HG03442 (cell line): ENCODE measurements around the gene AGPAT3.
"Not testable (repeated sequence)": the region's sequence is repeated elsewhere in the genome, so short reads cannot be mapped to it uniquely, and the experiment has no call there.

Source experiments
- ATAC-seq: cut with Tn5 transposase; IDR thresholded peaks from one replicate; pipeline ENCODE4 v1.9.1; 2021; ENCODE audit warnings: mild to moderate bottlenecking, moderate library complexity; ENCODE audit not compliant: unreplicated experiment

Gene AGPAT3

DNA sequence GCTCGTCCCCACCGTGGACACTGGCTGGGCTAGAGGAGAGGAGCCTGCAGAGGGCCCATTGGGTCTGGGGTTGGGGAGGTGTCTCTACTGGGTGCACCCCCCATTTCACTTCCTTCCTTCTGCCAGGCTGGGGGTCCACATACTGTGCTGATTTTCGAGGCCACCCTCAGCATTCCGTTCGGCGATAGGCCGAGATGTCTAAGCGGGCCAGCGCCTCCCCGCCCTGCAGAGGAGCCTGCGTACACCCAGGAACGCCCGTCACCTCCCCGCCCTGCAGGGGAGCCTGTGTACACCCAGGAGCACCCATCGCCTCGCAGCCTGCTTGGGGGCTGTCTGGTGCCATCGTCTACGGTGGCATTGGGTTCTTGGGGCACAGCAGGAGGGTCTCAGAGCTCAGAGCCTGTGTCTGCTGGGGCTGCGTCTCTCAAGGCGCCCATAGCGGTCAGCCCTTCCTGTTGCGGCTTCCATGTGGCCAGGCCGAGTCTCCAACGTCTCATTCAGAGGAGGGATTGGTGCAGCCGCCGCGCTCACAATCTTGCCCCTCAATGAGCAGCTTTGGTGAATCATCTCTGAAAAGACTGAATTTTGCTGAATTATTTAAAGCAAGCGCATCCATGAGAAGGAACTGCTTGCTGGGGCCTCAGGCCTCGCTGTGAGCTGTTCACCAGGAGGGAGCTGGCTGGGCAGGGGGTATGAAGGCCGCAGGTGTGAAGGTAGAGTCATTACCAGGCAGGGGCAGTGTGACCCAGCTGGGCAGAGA is 30.7 kb upstream of the AGPAT3 start:
- ATAC-seq: no peak

DNA sequence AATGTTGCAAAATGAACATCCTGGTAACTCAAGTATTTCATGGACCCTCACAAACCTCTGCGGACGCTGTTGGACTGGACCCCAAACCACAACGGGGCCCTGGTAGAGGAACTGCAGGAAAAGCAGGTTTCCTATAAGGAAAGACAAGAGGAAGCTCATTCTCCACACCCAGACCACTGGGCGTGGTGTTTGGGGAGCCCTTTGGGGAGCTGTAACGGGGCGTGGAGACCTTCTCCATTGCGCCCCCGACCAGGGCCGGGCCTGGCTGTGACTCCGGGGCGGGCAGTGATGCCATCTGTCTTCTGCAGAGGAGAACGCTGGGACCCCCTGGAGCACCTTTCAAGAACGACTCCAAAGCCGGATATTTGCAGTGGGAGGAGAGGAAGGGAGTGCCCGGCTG is 30.0 kb upstream of the AGPAT3 start:
- ATAC-seq: no peak

DNA sequence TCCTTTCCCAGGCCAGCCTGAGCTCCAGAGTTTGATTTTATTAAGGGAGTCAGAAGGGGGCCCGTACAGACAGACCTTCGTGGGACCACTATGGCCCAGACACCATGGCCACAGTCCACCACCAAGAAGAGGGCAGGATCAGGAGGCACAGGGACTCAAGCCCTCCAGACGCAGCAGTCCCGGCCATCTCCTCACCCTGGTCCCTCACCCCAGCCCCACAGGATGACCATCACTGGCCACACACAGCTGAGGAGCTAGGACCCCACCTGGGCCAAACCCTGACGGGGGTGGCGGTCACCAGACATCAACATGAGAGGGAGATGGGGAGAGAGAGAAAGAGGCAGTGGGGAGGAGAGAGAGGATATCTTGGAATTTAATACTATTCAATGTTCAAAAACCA is 29.2 kb upstream of the AGPAT3 start:
- ATAC-seq: no peak

DNA sequence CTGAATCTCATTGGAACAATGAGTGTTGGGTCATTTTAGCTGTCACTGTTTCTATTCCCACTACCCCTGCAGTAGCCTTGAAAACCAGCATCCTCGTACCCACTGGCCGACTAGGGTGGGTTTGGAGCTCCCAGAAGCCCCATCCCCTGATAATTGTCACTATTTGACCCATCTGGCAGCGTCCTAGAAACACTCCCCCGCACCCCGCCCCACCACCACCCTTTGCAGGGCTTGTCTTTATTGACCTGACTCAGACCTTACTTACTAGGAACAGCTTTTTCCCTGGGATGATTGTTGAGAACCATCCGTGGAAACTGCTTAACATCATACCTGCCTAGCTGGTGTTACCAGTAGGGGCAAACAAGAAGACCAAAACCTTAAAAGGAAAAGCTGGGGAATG is 28.4 kb upstream of the AGPAT3 start:
- ATAC-seq: no peak

DNA sequence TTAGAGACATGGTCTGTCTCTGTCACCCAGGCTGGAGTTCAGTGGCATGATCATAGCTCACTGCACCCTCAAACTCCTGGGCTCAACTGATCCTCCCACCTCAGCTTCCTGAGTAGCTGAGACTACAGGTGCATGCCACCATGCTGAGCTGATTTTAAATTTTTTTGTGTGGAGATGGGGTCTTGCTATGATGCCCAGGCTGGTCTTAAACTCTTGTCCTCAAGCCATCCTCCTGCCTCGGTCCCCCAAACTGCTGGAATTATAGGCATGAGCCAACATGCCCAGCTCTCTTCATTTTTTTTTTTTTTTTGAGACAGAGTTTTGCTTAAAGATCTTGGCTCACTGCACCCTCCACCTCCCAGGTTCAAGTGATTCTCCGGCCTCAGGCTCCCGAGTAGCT is 24.8 kb upstream of the AGPAT3 start:
- ATAC-seq: no peak

DNA sequence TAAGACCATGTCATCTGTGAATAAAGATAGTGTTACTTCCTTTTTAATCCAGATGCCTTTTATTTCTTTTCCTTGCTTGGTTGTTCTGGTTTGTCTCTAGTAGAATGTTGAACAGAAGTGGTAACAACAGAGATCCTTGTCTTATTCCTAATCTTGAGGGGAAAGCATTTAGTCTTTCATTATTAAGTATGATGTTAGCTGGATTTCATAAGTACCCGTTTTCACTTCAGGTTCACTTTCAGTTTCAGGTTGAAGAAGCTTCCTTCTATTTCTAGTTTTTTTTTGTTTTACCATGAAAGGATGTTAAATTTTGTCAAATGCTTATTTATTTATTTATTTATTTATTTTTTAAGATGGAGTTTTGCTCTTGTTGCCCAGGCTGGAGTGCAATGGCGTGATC is 22.3 kb upstream of the AGPAT3 start:
- ATAC-seq: no peak

DNA sequence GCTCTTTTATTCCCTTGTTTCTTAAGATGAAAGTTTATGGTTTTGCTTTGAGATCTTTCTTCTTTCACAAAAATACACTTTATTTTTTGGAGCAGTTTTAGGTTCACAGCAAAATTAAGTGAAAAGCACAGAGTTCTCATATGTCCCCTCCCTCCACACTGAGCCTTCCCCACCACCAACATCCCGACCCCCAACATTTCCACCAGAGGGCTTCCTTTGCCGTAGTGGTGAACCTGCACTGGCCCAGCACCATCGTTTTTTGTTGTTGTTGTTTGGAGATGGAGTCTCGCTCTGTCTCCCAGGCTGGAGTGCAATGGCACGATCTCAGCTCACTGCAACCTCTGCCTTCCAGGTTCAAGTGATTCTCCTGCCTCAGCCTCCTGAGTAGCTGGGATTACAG is 20.1 kb upstream of the AGPAT3 start:
- ATAC-seq: not testable (repeated sequence)

DNA sequence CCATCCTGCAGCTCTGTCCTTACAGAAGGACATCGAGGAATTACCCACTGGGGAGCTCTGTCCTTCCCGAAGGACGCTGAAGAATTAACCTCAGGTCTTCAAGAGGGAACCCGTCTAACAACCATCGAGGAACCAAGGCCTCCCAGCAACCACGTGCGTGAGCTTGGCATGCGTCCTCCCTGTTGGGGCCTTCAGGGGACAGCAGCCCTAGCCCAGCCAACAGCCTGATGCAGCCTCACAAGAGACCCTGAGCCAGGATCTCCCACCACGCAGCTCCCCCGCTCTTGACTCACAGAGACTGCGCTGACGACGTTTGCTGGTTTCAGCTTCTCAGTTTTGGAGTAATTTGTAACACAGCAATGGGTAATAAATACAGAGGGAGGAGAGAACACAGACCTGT is 19.6 kb upstream of the AGPAT3 start:
- no peak for ATAC-seq

DNA sequence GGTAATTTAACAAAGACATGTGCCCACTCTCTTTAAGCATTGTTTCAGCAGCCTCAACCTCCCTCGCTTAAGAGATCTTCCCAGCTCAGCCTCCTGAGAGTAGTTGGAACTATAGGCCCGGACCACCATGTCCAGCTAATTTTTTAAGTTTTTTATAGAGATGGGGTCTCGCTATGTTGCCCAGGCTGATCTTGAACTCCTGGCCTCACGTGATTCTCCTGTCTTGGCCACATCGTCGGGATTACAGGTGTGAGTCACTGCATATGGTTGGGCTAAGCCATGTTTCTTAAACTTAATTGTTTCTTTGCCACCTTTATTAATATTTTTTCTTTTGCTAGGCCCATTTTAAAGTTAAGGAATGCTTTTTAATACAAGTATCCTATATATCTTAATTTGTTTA is 18.6 kb upstream of the AGPAT3 start:
- no peak for ATAC-seq

DNA sequence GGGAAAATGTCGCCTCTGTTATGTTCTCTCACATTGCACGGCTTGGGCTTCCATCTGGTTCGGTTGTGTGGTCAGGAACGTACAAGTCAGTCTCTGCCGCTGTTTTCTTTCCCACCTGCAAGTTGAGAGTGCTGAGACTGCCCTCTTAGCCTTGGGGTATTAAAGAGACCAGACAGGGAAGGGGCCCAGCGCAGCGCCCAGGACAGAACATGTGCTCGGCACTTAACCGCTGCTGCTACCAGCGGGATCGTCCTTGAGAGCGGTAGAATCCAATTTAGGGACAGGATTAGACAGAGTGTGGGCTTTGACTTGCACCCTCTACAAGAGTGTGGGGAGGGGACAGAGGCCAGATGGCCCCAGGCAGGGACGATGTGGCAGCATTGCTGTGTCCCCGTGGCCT is 17.7 kb upstream of the AGPAT3 start:
- no peak for ATAC-seq

DNA sequence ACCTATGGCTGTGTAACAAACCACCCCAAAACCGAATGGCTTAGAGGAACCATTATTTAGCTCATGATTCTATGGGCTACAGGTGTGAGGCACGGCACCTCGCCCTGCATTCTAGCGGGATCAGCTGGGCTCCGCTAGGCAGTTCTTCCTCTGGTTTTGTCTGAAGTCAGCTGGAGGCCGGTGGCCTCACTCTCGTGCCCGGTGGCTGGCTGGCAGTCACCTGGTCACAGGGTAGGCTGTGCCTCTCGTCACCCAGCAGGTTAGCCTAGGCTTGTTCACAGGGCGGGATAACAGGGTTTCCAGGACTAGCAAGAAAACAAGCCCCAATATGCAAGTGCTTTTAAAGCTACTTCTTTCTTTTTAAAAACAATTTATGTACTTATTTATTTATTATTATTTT is 16.3 kb upstream of the AGPAT3 start:
- ATAC-seq: no peak

DNA sequence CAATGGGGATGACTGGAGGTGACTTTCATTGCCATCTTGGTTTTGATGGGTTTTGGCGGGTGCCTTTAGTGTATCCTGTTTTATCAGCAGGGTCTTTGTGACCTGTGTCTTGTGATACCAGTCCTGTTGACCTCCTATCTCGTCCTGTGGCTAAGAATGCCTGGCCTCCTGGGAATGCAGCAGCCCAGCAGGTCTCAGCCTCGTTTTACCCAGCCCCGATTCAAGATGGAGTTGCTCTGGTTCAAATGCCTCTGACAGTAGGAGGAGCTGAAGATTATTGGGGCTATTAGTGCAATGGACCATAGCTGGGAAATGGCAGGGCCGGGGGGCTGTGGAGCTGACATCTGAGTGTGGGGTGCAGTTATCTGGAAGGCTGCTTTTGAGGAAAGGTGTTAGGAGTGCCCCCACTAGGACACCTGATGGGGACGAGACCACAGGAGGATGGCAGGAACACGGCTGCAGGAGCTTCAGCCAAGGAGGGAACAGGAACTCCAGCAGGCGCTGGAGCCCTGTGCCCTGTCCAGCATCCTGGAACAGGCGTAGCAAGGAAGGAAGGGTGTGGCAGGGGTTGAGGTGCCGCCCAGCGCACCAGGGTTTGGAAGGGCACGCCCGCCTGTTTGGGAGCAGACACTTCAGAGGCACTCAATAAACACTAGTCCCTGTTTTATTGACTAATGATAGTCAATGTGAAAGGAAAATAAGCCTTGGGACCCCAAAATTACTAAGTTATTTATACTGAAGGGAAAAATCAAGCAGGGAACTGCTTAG is 15.3 kb upstream of the AGPAT3 start:
- no peak for ATAC-seq

DNA sequence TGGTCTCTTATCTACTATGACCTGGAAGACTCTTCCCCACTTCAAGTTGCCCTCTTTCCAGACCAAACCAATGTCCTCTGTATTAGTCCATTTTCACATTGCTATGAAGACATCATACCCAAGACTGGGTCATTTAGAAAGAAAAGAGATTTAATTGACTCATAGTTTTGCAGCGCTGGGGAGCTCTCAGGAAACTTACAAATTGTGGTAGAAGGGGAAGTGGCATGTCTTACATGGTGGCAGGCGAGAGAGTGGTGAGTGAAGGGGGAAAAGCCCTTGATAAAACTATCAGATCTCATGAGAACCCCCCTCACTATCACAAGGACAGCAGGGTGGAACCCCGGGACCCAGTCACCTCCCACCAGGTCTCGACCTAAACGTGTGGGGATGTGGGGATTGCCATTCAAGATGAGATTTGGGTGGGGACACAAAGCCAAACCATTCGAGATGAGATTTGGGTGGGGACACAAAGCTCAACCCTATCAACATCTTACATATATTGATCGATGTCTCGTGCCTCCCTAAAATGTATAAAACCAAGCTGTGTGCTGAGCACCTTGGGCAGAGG is 14.2 kb upstream of the AGPAT3 start:
- ATAC-seq: no peak

DNA sequence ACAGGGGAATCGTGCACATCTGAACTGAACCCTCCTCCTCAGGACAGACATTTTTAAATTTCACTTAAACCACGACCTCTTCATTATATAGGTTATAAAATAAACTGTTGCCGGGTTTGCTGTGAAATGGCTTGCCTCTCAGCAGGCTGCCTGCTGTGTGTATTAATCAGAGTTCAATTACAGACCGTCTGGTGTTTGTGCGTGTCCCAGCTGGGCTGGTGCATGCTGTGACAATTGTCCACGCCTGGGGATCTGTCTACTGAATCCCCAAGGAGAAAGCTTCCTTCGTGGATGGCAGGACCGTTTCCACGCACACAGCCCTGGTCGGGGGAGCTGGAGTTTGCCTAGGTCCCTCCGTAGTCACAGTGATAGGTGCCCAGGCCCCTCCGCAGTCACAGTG is 13.4 kb upstream of the AGPAT3 start:
- no peak for ATAC-seq

DNA sequence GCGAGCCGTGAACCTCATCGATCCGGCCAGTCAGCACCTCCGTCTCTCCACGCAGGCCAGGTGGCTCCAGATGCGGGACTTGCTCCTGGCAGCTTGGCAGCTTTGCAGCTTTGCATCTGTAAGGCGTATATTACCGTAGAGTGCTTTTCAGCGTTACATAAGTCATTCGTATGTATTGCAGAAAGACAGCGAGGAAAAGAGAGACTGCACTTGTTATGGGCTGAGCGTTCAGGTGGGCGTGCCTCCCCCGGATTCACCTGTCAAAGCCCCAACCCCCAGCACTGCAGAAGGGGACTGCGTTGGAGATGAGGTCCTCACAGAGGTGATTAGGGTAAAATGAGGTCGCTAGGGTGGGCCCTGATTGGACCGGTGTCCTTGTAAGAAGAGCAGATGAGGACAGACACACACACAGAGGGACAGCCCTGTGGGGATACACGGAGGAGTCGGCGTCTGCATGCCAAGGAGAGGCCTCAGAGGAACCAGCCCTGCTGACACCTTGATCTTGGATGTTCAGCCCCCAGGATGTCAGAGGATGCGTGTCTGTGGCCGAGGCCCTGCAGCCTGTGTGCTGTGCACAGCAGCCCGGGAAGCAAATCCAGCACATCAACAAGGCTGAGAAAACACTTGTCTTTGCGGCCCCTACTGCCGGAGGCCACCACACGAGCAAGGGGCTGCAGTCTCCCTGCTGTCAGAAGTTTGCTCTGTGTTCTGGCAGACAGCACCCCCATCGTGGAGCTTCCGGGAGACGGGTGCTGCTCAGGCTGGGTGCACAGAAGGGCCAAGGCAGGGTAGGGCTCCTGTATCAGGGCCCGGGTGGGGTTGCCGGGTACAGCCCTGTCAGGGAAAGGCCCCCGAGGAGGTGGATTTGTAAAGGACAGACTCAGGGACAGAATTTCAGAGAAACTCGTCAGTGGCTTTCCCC is 10.9 kb upstream of the AGPAT3 start:
- ATAC-seq: no peak

DNA sequence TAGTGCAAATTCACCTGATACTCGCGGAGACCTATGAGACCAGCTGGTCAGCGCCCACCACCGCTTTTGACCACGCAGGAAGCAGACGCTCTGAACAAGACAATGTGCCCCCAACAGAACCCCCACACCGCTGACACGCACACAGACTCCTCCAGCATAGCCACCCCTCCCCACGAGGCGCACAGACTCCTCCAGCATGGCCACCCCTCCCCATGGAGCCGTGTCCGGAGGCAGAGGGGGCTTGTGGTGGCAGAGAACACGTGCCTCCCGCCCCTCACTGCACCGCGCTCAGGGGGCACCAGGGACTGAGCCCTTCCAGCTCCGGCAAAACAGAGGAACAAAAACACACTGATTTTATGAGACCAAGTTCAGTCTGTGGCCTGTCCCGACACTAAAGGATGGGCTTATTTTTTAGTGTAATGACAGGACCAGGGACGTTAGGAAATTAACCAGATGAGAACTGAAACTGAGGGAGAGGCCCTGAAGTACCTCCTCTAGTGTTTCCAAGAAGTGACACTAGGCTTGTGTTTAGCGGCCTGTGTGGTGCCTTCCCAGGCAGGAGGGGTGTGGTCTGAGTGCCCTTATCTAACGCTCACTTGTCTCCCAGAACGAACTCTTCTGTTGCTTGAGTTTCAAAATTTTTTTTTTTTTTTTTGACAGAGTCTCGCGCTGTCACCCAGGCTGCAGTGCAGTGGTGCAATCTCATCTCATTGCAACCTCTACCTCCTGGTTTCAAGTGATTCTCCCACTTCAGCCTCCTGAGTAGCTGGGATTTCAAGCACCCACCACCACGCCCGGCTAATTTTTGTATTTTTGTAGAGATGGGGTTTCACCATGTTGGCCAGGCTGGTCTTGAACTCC is 10.0 kb upstream of the AGPAT3 start:
- peak; percentile 69 for ATAC-seq

DNA sequence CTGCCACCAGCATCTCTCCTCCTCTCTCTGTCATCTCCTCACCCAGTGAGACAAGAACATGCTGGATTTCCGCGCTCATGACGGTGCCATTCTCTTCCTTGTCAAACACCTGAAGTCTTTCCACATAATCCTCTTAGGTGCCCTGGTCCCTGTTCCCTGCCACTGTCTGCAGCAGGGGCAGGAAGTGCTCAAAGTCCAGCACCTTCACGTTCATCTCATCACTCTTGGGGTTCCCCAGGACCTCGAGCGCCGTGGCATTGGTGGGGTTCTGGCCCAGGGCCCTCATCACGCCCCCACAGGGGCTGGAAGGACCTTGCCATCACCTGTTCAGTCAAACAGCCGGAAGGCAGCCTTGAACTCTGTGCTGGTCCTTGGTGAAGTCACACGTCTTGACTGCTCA is 9.1 kb upstream of the AGPAT3 start:
- ATAC-seq: no peak

DNA sequence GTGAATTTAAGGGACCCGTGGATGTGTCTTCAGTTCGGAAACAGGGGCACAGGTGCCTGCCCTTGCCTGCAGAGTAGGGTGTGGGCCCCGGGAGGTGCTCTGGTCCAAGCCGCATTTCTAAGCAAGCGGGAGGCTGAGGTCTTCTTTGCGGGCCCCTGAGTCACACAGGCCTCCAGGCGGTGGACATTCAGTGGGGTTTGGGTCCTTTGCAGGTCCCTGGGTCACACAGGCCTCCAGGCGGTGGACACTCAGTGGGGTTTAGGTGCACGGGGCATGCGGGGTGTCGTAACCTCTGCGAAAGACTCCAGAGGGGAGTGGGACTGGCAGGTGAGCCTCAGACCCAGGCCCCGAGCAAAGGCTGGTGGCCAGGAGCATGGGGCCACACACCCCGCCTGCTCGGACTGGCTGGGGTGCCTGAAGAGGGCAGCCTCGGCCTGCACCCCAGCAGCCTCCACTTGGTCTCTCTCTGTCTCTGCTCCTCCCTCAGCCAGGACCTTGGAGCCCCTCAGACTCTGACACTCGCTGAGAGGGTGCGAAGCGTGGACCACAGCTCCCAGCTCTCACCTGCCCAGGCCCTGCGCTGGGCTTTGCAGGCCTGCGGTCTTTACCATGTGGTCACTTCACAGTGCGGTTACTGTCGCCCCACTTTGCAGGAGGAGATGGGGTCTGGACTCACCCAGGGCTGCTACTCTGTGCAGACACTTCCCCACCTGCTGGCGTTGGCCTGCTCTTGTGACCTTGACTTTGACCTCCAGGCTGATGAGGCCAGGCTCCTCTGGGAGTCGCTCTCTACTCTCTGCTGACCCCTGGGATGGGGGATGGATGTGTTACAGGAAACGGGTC is 6.0 kb upstream of the AGPAT3 start:
- ATAC-seq: no peak

DNA sequence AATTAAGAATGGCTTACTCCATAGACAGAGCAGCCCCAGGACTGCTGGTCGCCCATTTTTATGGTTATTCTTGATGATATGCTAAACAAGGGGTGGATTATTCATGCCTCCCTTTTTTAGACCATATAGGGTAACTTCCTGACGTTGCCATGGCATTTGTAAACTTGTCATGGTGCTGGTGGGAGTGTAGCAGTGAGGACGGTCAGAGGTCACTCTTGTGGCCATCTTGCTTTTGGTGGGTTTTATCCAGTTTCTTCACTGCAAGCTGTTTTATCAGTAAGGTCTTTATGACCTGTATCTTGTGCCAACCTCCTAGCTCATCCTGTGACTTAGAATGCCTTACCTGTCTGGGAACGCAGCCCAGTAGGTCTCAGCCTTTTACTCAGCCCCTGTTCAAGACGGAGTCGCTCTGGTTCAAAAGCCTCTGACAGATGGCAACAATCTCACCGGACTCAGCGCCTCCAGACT is 5.2 kb upstream of the AGPAT3 start:
- ATAC-seq: no peak
